ENCODE data around the gene CLDN7.

GRCh38 chr17:7306911-7307685, 44.8 kb upstream of the CLDN7 start, which contains the start of gene EIF5A:
- peak; percentile 76 to 94 (median 91) for TF ChIP-seq POLR2A (IDR thresholded peaks at IDR 0.05)
- no peak for TF ChIP-seq CTCF (IDR thresholded peaks at IDR 0.05 in 8 of 11, conservative IDR thresholded peaks at IDR 0.05 in 3 of 11)
